ENCODE measurements around the gene RPGR. TPM values are rescaled to one million over a fixed set of nuclear protein-coding genes. Genes with fewer than 3 reads are reported as not detected.

The RPGR gene
- total and polyA plus RNA-seq, 10 donors: 5.9 to 34.5 (median 12.5) TPM

DNA sequence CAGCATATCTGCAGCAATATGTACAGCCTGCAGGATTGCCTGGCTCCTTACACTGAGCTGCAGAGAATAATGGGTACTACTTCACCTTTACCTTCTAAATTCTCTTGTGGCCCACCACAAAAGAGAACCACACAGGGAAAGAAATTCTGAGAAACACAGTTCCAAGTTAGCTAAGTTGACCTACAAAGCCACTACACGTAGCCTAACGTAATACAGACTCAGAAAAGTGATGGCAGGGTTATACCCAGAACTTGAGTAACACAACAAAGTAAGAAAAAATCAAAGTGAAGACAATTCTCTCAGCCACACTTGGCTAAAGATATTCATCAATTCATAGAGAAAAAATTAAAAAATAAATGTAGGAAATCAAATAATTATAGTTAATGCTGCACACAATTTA lies 80.3 kb downstream of the RPGR start:
- intact Hi-C loops (cut with DNase I; ENCODE audit: low total_unique reads): no loop called here
- DNase-seq: no peak

DNA sequence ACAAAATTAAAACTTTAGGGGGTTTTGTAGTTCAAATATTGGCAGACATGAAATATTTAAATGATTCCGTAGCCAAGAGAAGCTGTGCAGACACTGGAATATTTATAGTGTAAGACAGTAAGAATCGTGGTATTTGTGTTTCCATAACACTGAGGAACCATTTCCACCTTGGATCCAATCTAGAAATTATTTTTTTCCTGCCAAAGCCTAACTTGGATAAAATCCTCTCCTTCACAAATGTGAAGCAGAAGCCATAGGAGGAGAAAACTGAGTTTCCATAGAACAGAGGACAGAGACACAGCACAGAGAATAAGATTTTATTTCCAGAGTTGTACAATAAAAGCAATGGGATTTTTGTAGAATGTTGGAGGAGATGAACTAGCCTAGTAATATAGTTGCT lies 86.8 kb downstream of the RPGR start:
- Histone ChIP-seq H3K27ac (no peak overlapping the region), H3K36me3 (no peaks in the 10 kb centered on the region), H3K4me3 (no peak overlapping the region), H3K27me3 (replicated peaks in 1 of 7) (peaks cover 0 to 10% (median 0%) of the 10 kb centered on the region in 7 donors), H3K4me1 (no peaks in the 10 kb centered on the region), H3K9me3 (no peaks in the 10 kb centered on the region)
- TF ChIP-seq POLR2AphosphoS5 (IDR thresholded peaks at IDR 0.05) (no peak), POLR2A (IDR thresholded peaks at IDR 0.05) (no peak)
- TF ChIP-seq, protein P1, sequence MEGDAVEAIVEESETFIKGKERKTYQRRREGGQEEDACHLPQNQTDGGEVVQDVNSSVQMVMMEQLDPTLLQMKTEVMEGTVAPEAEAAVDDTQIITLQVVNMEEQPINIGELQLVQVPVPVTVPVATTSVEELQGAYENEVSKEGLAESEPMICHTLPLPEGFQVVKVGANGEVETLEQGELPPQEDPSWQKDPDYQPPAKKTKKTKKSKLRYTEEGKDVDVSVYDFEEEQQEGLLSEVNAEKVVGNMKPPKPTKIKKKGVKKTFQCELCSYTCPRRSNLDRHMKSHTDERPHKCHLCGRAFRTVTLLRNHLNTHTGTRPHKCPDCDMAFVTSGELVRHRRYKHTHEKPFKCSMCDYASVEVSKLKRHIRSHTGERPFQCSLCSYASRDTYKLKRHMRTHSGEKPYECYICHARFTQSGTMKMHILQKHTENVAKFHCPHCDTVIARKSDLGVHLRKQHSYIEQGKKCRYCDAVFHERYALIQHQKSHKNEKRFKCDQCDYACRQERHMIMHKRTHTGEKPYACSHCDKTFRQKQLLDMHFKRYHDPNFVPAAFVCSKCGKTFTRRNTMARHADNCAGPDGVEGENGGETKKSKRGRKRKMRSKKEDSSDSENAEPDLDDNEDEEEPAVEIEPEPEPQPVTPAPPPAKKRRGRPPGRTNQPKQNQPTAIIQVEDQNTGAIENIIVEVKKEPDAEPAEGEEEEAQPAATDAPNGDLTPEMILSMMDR (IDR thresholded peaks at IDR 0.05 in 8 of 11, conservative IDR thresholded peaks at IDR 0.05 in 3 of 11): no peak
- WGBS, 5 donors: 77 to 92% (median 85%) methylated on average over 2 of the region's 2 CpGs
- DNase-seq: no peak
- intact Hi-C loops (cut with DNase I; ENCODE audit: low total_unique reads): no loop called here

More for the DNA sequence above, 80.3 kb downstream of the RPGR start:
- TF ChIP-seq, protein P1 (IDR thresholded peaks at IDR 0.05 in 8 of 11, conservative IDR thresholded peaks at IDR 0.05 in 3 of 11): no peak
- TF ChIP-seq POLR2AphosphoS5 (IDR thresholded peaks at IDR 0.05) (no peak), POLR2A (IDR thresholded peaks at IDR 0.05) (no peak)
- H3K27me3 ChIP-seq (replicated peaks in 1 of 7): no peaks in the 10 kb centered on the region
- no peaks in the 10 kb centered on the region for H3K9me3 ChIP-seq
- WGBS, 5 donors: 78 to 95% (median 83%) methylated on average over 2 of the region's 2 CpGs
- H3K27ac ChIP-seq: no peak overlapping the region
- no peaks in the 10 kb centered on the region for H3K4me1 ChIP-seq
- no peaks in the 10 kb centered on the region for H3K36me3 ChIP-seq
- H3K4me3 ChIP-seq: no peak overlapping the region

DNA sequence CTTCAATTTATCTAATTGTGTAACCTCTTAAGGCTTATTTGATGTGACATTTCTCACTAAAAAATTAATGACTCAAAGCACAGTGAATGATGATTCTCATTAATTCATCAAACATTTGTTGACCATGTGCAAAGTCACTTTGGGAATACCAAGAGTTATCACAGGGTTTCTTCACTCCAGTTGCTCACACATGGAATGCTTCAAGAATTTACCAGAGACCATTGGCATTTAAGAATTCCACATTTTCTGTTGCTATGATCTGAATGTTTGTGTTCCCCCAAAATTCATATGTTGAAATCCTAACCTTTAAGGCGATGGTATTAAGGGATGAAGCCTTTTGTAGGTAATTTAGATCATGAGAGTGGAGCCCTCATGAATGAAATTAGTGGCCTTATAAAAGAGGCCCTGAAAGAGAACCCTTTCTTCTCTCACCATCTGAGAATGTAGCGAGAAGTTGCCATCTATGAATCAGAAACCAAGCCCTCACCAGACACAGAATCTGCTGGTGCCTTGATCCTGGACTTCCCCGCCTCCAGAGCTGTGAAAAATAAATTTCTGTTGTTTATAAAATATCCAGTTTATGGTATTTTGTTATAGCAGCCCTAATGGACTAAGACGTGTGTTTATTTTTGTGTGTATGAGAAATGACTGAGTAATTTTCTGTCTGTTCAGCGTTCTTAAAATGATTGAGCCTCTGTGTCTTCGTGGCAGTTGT lies 90.3 kb downstream of the RPGR start:
- Histone ChIP-seq H3K36me3 (no peaks in the 10 kb centered on the region), H3K9me3 (no peaks in the 10 kb centered on the region), H3K27ac (no peak overlapping the region), H3K4me3 (no peak overlapping the region), H3K4me1 (no peaks in the 10 kb centered on the region), H3K27me3 (replicated peaks in 1 of 7) (peaks cover 0 to 10% (median 0%) of the 10 kb centered on the region in 7 donors)
- no peak for DNase-seq
- WGBS, 5 donors: 64 to 94% (median 84%) methylated on average over 6 of the region's 6 CpGs
- intact Hi-C loops (cut with DNase I; ENCODE audit: low total_unique reads): no loop called here
- TF ChIP-seq POLR2AphosphoS5 (IDR thresholded peaks at IDR 0.05) (no peak), POLR2A (IDR thresholded peaks at IDR 0.05) (no peak)
- TF ChIP-seq, protein P1 (IDR thresholded peaks at IDR 0.05 in 8 of 11, conservative IDR thresholded peaks at IDR 0.05 in 3 of 11): no peak

DNA sequence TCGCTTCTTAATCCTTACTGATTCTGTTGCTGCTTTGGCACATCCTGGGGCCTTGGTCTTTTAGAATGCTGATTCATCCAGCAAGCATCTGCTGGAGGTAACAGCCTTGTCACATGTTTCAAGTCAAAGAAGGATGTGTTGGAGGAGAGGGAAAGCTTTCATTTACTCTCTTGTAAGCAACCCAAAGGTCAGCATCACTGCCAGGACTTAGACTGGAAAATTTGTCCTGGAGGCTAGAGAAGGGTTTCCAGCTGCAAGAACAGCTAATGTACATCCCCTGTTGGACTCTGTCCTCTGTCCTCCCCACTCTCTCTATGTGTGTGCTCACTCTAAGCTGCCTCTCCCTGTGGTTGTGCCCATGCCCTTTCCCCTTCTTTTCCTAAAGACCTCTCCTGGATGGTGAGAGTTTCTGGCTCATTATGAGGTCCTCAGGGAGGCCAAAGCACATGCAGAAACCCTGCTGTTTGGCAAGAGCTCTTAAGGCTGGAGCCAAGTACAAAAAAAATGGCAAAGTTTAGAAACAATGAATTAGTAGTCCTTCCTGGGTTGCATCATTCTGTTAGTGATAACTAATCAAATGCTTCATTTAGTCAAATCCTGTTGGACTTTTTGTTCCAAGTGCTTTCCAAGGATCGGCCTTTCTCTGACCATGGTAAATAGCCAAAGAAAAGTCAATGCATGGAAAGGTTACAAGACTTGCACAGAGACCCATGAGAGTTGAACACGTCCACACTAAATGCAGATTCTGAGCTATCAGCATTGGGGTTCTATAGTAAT lies 93.2 kb downstream of the RPGR start:
- H3K36me3 ChIP-seq: no peaks in the 10 kb centered on the region
- H3K27me3 ChIP-seq (replicated peaks in 1 of 7): peaks cover 0 to 10% (median 0%) of the 10 kb centered on the region in 7 donors
- WGBS, 5 donors: 37 to 75% (median 61%) methylated on average over 3 of the region's 3 CpGs
- H3K27ac ChIP-seq: no peak overlapping the region
- H3K9me3 ChIP-seq: no peaks in the 10 kb centered on the region
- intact Hi-C loops (cut with DNase I; ENCODE audit: low total_unique reads): no loop called here
- no peak for DNase-seq
- H3K4me1 ChIP-seq: no peaks in the 10 kb centered on the region
- TF ChIP-seq POLR2A (IDR thresholded peaks at IDR 0.05) (no peak), POLR2AphosphoS5 (IDR thresholded peaks at IDR 0.05) (no peak)
- H3K4me3 ChIP-seq: no peak overlapping the region
